Duodenal mucosa (tissue), 2 donors: ENCODE measurements around the gene ZNF584.

ENCODE experiments used
- H3K27ac ChIP-seq: one replicate; pipeline ENCODE4 v1.7.0; 2013; ENCODE audit warnings: low read depth, low read length
- H3K27me3 ChIP-seq, 2 donors: one replicate each; pipeline ENCODE4 v1.7.0; 2013; ENCODE audit warnings: low read length in 2 of 2, control low read depth in 1 of 2; ENCODE audit not compliant: insufficient read depth in 2 of 2, control insufficient read depth in 1 of 2
- H3K36me3 ChIP-seq, 2 donors: one replicate each; pipeline ENCODE4 v1.7.0; 2013; ENCODE audit warnings: low read length in 2 of 2, control low read depth in 1 of 2; ENCODE audit not compliant: insufficient read depth in 2 of 2, control insufficient read depth in 1 of 2
- H3K4me1 ChIP-seq, 2 donors: one replicate each; pipeline ENCODE4 v1.7.0; 2013; ENCODE audit warnings: low read length in 2 of 2, control low read depth in 1 of 2; ENCODE audit not compliant: insufficient read depth in 2 of 2, control insufficient read depth in 1 of 2
- H3K4me3 ChIP-seq, 2 donors: one replicate each; pipeline ENCODE4 v1.7.0; 2013; ENCODE audit warnings: low read length in 2 of 2, low read depth in 1 of 2
- H3K9ac ChIP-seq, 2 donors: one replicate each; pipeline ENCODE4 v1.7.0; 2013; ENCODE audit warnings: low read length in 2 of 2, low read depth in 1 of 2
- H3K9me3 ChIP-seq, 2 donors: one replicate each; pipeline ENCODE4 v1.7.0; 2013; ENCODE audit warnings: low read length in 2 of 2, control low read depth in 1 of 2; ENCODE audit not compliant: control insufficient read depth in 1 of 2

Gene ZNF584

DNA sequence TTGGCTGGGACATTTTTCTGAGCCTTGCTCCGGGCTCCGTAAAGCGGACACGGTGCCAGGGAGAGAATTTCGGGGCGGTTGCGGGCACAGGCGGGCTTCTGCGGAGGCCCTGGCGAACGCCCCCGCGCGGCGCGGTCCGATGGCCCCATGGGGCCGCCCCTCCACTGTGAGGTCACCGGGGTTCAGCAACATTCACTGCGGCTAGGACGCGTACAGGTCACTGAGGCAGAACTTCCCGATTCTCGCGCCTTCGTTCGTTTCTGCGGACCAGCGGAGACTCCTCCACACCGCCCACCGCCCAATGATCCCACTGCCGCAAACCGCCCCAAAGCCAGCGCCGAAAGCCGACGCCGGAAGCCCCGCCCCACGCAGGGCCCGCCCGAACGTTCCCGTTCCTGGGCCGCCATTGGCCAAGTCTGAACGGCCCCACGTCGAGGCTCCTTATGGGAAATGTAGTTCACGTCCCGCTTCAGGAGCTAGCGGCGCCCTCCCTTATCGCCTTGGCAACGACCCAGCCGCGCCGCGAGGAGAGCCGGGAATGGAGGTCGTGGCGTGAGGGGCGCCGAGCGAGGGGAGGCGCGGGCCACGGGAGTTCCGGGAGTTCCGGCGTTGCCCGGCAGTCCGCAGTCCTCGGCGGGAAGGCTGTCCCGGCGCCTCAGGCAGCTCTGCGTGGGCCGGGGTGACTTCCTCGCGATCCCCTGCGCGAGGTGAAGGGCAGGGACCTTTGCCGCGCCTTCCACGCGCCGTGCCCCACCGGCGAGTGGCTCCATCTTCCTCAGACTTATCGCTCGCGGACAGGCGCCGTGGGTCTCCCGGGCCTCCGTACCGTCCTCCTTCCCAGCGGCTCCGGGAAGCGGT lies at the start of gene ZNF584:
Gene ZNF584 (plus strand): TSS at position 498 of the 858 bp plus-strand sequence. CDS start 499 bp downstream, outside the sequence.
- peak within 1 kb of the TSS; percentile 75 to 98 for H3K4me3 ChIP-seq
- no peaks in the 10 kb centered on the region for H3K9me3 ChIP-seq
- H3K4me1 ChIP-seq, result peaks cover 16 to 29% of the 10 kb centered on the region in 2 donors
- H3K9ac ChIP-seq, result peak within 1 kb of the TSS; percentile 74 to 89
- peak within 1 kb of the TSS; percentile 91 for H3K27ac ChIP-seq
- H3K27me3 ChIP-seq, result no peaks in the 10 kb centered on the region
- no peaks in the 10 kb centered on the region for H3K36me3 ChIP-seq

DNA sequence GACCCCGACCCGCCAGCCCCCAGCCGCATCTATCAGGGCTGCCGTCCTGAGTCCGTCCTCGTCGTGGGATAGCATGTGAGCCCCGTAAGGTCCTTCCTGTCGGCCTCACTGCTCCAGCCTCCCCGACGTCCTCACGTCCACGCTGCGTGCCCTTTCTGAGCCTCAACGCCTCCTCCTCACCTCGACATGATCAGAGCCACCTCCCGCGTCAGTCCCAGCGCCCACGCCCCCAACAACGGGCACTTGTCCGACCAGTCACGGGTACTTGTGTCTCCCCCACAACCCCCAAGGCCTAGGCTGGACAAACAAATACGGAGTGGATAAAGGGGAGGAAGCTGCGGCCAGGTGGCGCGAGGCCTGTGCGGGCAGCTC lies 46.6 kb upstream of the ZNF584 start:
- H3K9ac ChIP-seq, result peak overlapping the region; percentile 75 to 78
- peak overlapping the region; percentile 94 for H3K4me3 ChIP-seq

DNA sequence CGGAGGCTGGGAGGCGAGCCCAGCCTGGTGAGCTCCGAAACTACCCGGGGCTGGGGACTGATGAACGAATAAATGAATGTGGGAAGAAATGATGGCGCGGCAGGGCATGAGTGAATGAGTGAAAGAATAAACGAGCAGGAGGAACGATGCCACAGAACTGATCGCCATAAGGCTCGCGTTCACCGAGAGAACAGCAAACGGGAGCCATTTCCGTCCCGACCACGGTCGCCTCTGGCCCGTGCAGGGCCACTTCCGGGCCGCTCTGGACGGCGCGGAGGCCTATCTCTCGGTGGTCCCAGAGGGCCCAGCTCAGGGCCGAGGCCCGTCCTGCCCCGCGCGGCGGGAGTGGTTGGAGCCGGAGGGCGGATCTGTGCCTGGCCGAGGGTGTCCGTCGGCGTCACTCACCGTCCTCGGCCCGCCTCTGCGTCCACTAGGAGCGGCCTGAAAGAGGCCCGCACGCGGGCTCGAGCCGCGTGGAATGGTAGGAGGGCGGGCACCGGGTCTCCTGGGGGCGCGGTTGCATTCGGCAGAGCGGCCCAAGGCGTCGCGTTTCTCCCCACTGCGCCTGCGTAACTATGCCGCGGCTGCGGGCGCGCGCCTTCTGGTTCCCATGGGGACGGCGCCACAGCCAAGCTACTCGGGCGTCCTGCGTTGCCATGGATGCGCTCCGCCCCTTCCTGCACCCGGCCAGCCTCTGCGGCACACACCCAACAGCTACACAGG lies 46.0 kb upstream of the ZNF584 start, which contains the start of gene ZNF497:
Gene ZNF497 (minus strand): TSS at position 480 of the 723 bp plus-strand sequence. CDS start 5,116 bp downstream, outside the sequence.
- Histone ChIP-seq H3K27ac (peak within 1 kb of the TSS; percentile 92), H3K9me3 (no peaks in the 10 kb centered on the region), H3K4me3 (peak within 1 kb of the TSS; percentile 94), H3K9ac (peak within 1 kb of the TSS; percentile 75 to 78), H3K4me1 (peaks cover 4 to 7% of the 10 kb centered on the region in 2 donors), H3K36me3 (no peaks in the 10 kb centered on the region), H3K27me3 (no peaks in the 10 kb centered on the region)

More for the DNA sequence above, 46.6 kb upstream of the ZNF584 start:
- no peaks in the 10 kb centered on the region for H3K9me3 ChIP-seq
- peaks cover 4 to 10% of the 10 kb centered on the region in 2 donors for H3K4me1 ChIP-seq
- peak overlapping the region; percentile 92 for H3K27ac ChIP-seq
- H3K36me3 ChIP-seq, result no peaks in the 10 kb centered on the region
- H3K27me3 ChIP-seq, result no peaks in the 10 kb centered on the region

DNA sequence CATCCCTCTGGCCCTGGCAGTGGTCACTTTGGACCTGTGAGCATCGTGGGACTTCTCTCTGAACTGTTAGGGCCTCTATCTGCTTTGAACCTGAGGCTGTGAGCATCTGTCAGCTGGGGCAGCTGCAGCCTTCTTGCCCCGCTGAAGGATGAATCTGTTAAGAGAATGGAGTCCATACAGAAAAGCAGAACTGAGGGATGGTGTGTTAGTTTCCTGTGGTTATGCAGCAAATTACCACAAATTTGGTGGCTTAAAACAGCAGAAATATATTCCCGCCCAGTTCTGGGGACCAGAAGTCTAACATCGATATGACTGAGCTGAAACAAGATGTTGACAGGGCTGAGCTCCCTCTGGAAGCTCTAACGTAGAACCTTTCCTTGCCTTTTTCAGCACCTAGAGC lies 44.3 kb upstream of the ZNF584 start:
- H3K4me1 ChIP-seq, result peaks cover 4 to 7% of the 10 kb centered on the region in 2 donors
- no peaks in the 10 kb centered on the region for H3K9me3 ChIP-seq
- no peak overlapping the region for H3K4me3 ChIP-seq
- no peak overlapping the region for H3K27ac ChIP-seq
- H3K9ac ChIP-seq, result no peak overlapping the region
- H3K36me3 ChIP-seq, result no peaks in the 10 kb centered on the region
- H3K27me3 ChIP-seq, result no peaks in the 10 kb centered on the region

DNA sequence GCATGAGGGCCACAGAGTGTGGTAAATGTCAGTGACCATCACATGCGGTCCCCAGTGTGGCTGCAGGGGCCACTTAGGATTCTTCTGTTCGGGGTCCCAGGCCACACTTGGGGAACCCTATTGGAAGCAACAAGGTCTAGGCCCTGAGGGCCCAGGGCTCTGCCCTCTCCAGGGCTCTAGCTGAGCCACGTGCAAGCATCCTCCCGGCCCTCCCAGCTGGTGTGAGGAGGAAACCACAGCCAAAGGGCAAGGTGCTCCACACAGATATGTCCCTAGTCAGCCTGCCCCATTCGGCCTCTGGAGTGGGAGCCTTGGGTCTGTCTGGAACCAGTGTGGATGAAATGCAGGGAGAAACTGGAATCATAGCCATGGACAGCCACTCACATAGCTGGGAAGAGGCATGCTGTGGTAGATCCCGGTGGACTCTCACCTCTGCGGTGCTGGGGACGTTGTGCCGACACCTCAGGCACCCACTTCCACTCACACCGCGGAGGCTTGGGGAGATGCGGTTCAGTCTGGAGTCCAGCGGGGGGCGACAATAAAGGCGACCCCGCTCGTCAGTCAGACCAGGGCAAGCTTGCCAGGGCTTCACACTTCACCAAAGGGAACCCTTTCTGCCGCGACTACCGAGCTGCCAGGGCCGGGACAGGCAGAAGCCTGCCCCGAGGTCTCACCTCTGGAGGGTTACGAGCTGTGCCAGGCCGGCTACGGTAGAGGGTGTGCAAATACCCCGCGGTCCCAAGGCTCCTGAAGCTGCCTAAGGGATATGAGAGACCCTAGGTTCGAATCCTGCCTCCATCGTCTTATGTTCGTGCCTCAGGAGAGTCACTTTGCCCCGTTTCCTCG lies 41.6 kb upstream of the ZNF584 start:
- Histone ChIP-seq H3K9ac (no peak overlapping the region), H3K4me3 (no peak overlapping the region), H3K36me3 (no peaks in the 10 kb centered on the region), H3K27me3 (no peaks in the 10 kb centered on the region), H3K27ac (no peak overlapping the region), H3K9me3 (no peaks in the 10 kb centered on the region), H3K4me1 (peaks cover under 1 to 3% of the 10 kb centered on the region in 2 donors)

DNA sequence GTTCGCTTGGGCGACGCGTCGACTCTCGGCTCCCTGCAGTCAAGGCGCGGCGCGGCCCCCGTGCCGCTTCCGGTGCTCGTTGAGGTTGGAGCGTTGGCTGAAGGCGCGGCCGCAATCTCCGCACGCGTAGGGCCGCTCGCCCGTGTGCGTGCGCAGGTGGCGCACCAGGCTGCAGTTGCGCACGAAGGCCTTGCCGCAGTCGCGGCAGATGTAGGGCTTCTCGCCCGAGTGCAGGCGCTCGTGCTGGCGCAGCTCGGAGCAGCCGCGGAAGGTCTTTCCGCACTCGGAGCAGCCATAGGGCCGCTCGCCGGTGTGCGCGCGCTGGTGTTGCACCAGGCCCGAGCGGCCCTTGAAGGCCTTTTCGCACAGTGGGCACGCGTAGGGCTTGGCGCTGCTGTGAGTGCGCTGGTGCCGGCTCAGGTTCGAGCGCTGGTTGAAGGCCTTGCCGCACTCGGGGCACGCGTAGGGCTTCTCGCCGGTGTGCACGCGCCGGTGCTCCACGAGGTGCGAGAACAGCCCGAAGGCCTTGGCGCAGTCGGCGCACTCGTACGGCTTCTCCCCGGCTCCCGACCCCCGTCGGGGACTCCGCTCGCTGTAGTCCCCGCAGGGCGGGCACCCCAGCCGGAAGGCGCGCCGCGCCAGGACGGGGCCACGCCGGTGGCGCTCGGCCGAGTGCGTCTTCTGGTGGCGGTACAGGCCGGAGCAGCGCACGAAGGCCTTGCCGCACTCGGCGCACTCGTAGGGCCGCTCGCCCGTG lies 40.6 kb upstream of the ZNF584 start:
- Histone ChIP-seq H3K9ac (no peak overlapping the region), H3K27ac (no peak overlapping the region), H3K27me3 (no peaks in the 10 kb centered on the region), H3K4me1 (no peaks in the 10 kb centered on the region), H3K9me3 (no peaks in the 10 kb centered on the region), H3K36me3 (no peaks in the 10 kb centered on the region), H3K4me3 (no peak overlapping the region)

DNA sequence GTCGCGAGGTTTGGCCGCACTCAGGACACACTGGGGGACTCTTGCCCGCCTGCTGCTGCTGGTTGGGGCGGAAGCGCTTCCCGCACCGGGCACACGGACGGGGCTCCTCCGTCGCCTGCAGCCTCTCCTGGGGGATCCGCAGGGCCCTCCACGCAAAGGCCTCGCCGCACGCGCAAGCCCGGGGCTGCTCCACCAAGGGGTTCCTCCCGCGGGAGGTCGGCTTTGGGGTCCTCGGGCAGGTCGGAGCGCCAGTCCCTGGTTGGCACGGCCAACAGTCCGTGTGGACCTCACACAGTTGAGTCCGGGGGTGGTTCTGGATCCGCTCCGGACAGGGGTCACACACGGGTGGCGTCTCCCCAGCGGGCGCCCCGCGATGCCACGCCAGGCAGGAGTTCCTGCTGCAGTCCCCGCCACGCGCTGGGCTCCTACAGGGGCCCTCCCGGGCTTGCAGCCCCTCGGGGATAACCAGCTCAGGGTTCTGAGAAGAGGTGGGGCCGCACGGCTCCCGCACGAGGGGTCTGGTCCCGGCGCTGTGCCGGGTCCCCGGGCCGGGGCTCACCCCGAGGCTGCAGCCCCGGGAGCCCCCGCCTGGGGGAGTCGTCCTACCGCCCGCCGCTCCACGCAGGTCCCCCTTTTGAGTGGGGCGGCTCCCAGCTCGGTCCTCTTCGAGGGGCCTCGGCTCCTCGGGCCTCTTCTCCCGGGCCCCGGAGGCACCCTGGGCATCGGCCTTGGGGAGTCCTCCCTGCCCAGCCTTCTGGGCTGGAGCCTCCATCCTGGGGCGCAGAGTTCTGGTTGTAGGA lies 39.7 kb upstream of the ZNF584 start:
- H3K36me3 ChIP-seq, result no peaks in the 10 kb centered on the region
- no peak overlapping the region for H3K4me3 ChIP-seq
- no peak overlapping the region for H3K9ac ChIP-seq
- no peak overlapping the region for H3K27ac ChIP-seq
- no peaks in the 10 kb centered on the region for H3K9me3 ChIP-seq
- H3K4me1 ChIP-seq, result no peaks in the 10 kb centered on the region
- H3K27me3 ChIP-seq, result no peaks in the 10 kb centered on the region

DNA sequence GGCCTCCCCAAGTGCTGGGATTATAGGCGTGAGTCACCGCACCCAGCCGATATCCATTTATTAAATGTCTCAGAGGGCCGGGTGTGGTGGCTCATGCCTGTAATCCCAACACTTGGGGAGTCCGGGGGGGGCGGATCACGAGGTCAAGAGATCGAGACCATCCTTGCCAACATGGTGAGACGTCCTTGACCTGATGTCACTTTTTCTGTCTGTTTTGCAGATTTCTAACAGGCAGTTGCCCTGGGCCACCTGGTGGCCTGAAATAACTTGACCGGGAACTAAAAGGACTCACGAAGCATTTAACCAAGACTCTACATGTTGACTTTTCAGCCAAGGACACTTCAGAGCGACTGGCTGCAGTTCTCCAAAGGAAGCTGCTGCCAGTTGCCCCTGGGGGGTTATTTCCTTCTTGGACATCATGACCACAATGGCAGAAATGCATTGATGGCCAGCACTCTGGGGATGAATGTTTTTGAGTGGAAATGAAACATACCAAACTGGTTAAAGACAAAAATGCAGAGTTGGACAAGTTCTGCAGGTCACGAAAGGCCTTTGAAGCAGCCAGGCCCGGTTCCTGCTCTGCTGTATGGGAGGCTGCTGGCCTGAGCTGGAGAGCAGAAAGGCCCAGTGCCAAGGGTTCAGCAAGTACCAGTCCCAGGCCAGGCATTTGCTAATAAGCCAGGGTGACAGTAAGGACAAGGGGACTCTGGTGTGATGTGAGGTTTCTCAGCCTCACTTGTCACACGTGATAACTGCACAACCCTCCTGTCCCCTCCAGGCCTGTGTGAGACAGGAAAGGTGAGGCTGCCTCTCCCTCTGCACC lies 35.9 kb upstream of the ZNF584 start:
- Histone ChIP-seq H3K4me3 (no peak overlapping the region), H3K9me3 (no peaks in the 10 kb centered on the region), H3K9ac (no peak overlapping the region), H3K4me1 (no peaks in the 10 kb centered on the region), H3K27ac (no peak overlapping the region), H3K36me3 (no peaks in the 10 kb centered on the region), H3K27me3 (no peaks in the 10 kb centered on the region)
